B cell (primary cell): Measurements from ENCODE around the gene SHE. TPM values are rescaled to one million over a fixed set of nuclear protein-coding genes. Genes with fewer than 3 reads are reported as not detected.

Experiments
- ATAC-seq: fragments of 200-7000 bp; cut with Tn5 transposase; one replicate; pipeline ENCODE4 v1.10.0; 2021; ENCODE audit warnings: low read depth, mild to moderate bottlenecking, moderate number of reproducible peaks, moderate library complexity
- CTCF ChIA-PET: fragments of 350-600 bp; sonication (Branson Sonifier 250); formaldehyde crosslinking; loops from one replicate; lab custom pipeline; 2021; ENCODE audit warnings: antibody characterized with exemption, inconsistent platforms; lab: Charles Lee
- POLR2A ChIA-PET: fragments of 350-600 bp; sonication (Branson Sonifier 250); formaldehyde crosslinking; loops from one replicate; lab custom pipeline; 2021; ENCODE audit warnings: antibody characterized with exemption; lab: Charles Lee
- DNase-seq: peaks from one replicate; pipeline ENCODE4 v3.0.0; 2013
- H2AFZ ChIP-seq: 2 replicates; pipeline ENCODE4 v1.6.1; 2012; ENCODE audit warnings: mild to moderate bottlenecking, low read depth, low read length; ENCODE audit not compliant: insufficient read depth, poor library complexity, severe bottlenecking
- H3K27ac ChIP-seq, 2 donors: 1 replicate in 1 of 2; 2 replicates in 1 of 2; pipeline ENCODE4 v1.5.1; 2012 to 2013; ENCODE audit warnings: low read length in 2 of 2, mild to moderate bottlenecking in 2 of 2, moderate library complexity in 1 of 2
- H3K27me3 ChIP-seq, 4 experiments: fragments of 200-600 bp in 1 of 4; sonication (generic) in 1 of 4; replicated peaks in 1 of 4; 1 replicate in 2 of 4; 2 replicates in 2 of 4; pipeline versions ENCODE4 v1.6.1 to v1.7.0; 2013 to 2016; ENCODE audit warnings: low read length in 3 of 4, mild to moderate bottlenecking in 2 of 4, mixed read lengths in 1 of 4, moderate library complexity in 1 of 4; ENCODE audit not compliant: insufficient read depth in 4 of 4, control insufficient read depth in 3 of 4; ENCODE audit errors: control extremely low read depth in 1 of 4
- H3K36me3 ChIP-seq, 2 experiments: replicated peaks in 1 of 2; 1 replicate in 1 of 2; 2 replicates in 1 of 2; pipeline versions ENCODE4 v1.6.1 to v1.7.1; 2013; ENCODE audit warnings: low read length in 1 of 2; ENCODE audit not compliant: insufficient read depth in 2 of 2, control insufficient read depth in 1 of 2; ENCODE audit errors: control extremely low read depth in 1 of 2, extremely low read depth in 1 of 2
- H3K4me1 ChIP-seq, 2 donors: fragments of 200-600 bp in 1 of 2; sonication (generic) in 1 of 2; 1 replicate in 1 of 2; 2 replicates in 1 of 2; pipeline versions ENCODE4 v1.5.1 to v1.6.1; 2013 to 2017; ENCODE audit warnings: low read length in 2 of 2; ENCODE audit not compliant: control insufficient read depth in 2 of 2, insufficient read depth in 2 of 2
- H3K4me2 ChIP-seq: replicated peaks from 2 replicates; pipeline ENCODE3; 2012; ENCODE audit warnings: mild to moderate bottlenecking, low read depth, low read length; ENCODE audit not compliant: poor library complexity, severe bottlenecking
- H3K4me3 ChIP-seq, 5 experiments: fragments of 200-600 bp in 1 of 5; sonication (generic) in 1 of 5; 1 replicate in 3 of 5; 2 replicates in 2 of 5; pipeline versions ENCODE4 v1.5.1 to v1.7.0; 2011 to 2016; ENCODE audit warnings: low read length in 4 of 5, mild to moderate bottlenecking in 4 of 5, low read depth in 2 of 5, control low read depth in 1 of 5, moderate library complexity in 1 of 5; ENCODE audit not compliant: insufficient read depth in 1 of 5; ENCODE audit errors: control extremely low read depth in 1 of 5, extremely low read depth in 1 of 5
- H3K79me2 ChIP-seq: fragments of 200-600 bp; sonication (generic); one replicate; pipeline ENCODE4 v1.6.0; 2016; ENCODE audit warnings: low read length; ENCODE audit not compliant: control insufficient read depth, insufficient read depth
- H3K9ac ChIP-seq: fragments of 200-600 bp; sonication (generic); 2 replicates; pipeline ENCODE4 v1.6.1; 2017; ENCODE audit warnings: mild to moderate bottlenecking, low read length, moderate library complexity
- H3K9me3 ChIP-seq, 3 donors: one replicate each; pipeline versions ENCODE4 v1.6.1 to v1.7.1; 2013; ENCODE audit warnings: low read length in 2 of 3; ENCODE audit not compliant: control insufficient read depth in 2 of 3, insufficient read depth in 1 of 3; ENCODE audit errors: control extremely low read depth in 1 of 3
- H4K20me1 ChIP-seq: 2 replicates; pipeline ENCODE4 v1.6.0; 2012; ENCODE audit warnings: mild to moderate bottlenecking, low read length; ENCODE audit not compliant: insufficient read depth, control insufficient read depth, poor library complexity, severe bottlenecking
- H3K27ac Mint-ChIP-seq: one replicate; pipeline ENCODE4 v1.8.0; 2021; ENCODE audit warnings: mixed read lengths
- H3K27me3 Mint-ChIP-seq: one replicate; pipeline ENCODE4 v1.8.0; 2021; ENCODE audit warnings: mixed read lengths
- H3K4me1 Mint-ChIP-seq: one replicate; pipeline ENCODE4 v1.8.0; 2021; ENCODE audit warnings: mixed read lengths
- H3K4me3 Mint-ChIP-seq: one replicate; pipeline ENCODE4 v1.8.0; 2021; ENCODE audit warnings: mixed read lengths
- H3K9me3 Mint-ChIP-seq: one replicate; pipeline ENCODE4 v1.8.0; 2022; ENCODE audit warnings: mixed read lengths; ENCODE audit not compliant: insufficient read depth
- CTCF ChIP-seq: fragments of 200-600 bp; IDR thresholded peaks from one replicate; pipeline ENCODE4 v1.8.0; 2022; ENCODE audit warnings: antibody characterized with exemption, mild to moderate bottlenecking
- EZH2 ChIP-seq: IDR thresholded peaks from 2 replicates; pipeline ENCODE4 v1.6.1; 2012; ENCODE audit warnings: borderline replicate concordance, low read depth, mild to moderate bottlenecking, moderate library complexity, low read length; ENCODE audit not compliant: insufficient read depth, poor library complexity, severe bottlenecking
- WGBS: methylation state at CpG from one replicate; pipeline ENCODE4 v1.1.5; 2013; ENCODE audit warnings: missing lambda C conversion rate; ENCODE audit not compliant: insufficient coverage; 5-methylcytosine and 5-hydroxymethylcytosine counted together
- intact Hi-C: fragments of 100-400 bp; cut with micrococcal nuclease; formaldehyde crosslinking; loops from one replicate; pipeline ENCODE4 v1.10.0; 2022
- polyA plus RNA-seq: library from polyadenylated mRNA; depleted of rRNA; stranded (reverse); fragments of >200 nt; gene quantifications from 2 replicates; pipeline ENCODE4 v1.2.3, GENCODE V29; 2012
- total RNA-seq, 2 donors: library from RNA; stranded (reverse); fragments of 120-200 nt in 1 of 2; gene quantifications; 1 replicate in 1 of 2; 2 replicates in 1 of 2; pipeline versions ENCODE4 v1.2.3 to v1.2.4, GENCODE V29; 2013 to 2022

The SHE gene
- total and polyA plus RNA-seq, 2 donors (not counting 1 experiment from before 2014, with no cell fraction given): 0.01 TPM; not detected in 1

GRCh38 chr1:154446789-154447188, 55.4 kb downstream of the SHE start:
- no peak overlapping the region for H3K4me3 ChIP-seq
- ChIA-PET POLR2A (no interaction called here), CTCF (interaction anchor here (1.2 kb wide), 1 partner anchor 41 kb away, joined by 3 read pairs; no protein-coding TSS in a partner anchor)
- no peak overlapping the region for H2AFZ ChIP-seq
- ATAC-seq (no peak), DNase-seq (no peak)
- H3K9me3 ChIP-seq: no peaks in the 10 kb centered on the region
- no peak overlapping the region for H3K9ac ChIP-seq
- no peak overlapping the region for H3K27ac ChIP-seq
- H3K9me3 Mint-ChIP-seq: no peaks in the 10 kb centered on the region
- no peaks in the 10 kb centered on the region for H3K27me3 ChIP-seq
- no peak overlapping the region for H3K4me2 ChIP-seq
- H3K4me1 Mint-ChIP-seq: no peaks in the 10 kb centered on the region
- no peak for TF ChIP-seq CTCF
- no peak for TF ChIP-seq EZH2
- no peak overlapping the region for H3K4me3 Mint-ChIP-seq
- H3K36me3 ChIP-seq: no peaks in the 10 kb centered on the region
- 100% methylated on average over 1 of the region's 6 CpGs for WGBS
- H3K27ac Mint-ChIP-seq: no peak overlapping the region
- H3K79me2 ChIP-seq: no peaks in the 10 kb centered on the region
- no peaks in the 10 kb centered on the region for H3K4me1 ChIP-seq
- intact Hi-C loops: no loop called here
- H3K27me3 Mint-ChIP-seq: no peaks in the 10 kb centered on the region
- no peaks in the 10 kb centered on the region for H4K20me1 ChIP-seq

GRCh38 chr1:154446292-154446691, 55.9 kb downstream of the SHE start:
- no peak overlapping the region for H3K27ac ChIP-seq
- no peaks in the 10 kb centered on the region for H3K27me3 ChIP-seq
- 100% methylated on average over 5 of the region's 10 CpGs for WGBS
- H3K36me3 ChIP-seq: no peaks in the 10 kb centered on the region
- H3K9me3 Mint-ChIP-seq: no peaks in the 10 kb centered on the region
- TF ChIP-seq CTCF: no peak
- TF ChIP-seq EZH2: no peak
- no peak overlapping the region for H3K4me3 Mint-ChIP-seq
- intact Hi-C loops: no loop called here
- H3K9ac ChIP-seq: no peak overlapping the region
- no peak overlapping the region for H3K4me2 ChIP-seq
- H3K4me1 Mint-ChIP-seq: no peaks in the 10 kb centered on the region
- ATAC-seq (no peak), DNase-seq (no peak)
- H3K9me3 ChIP-seq: no peaks in the 10 kb centered on the region
- H4K20me1 ChIP-seq: no peaks in the 10 kb centered on the region
- H3K27ac Mint-ChIP-seq: no peak overlapping the region
- H3K79me2 ChIP-seq: no peaks in the 10 kb centered on the region
- ChIA-PET POLR2A (no interaction called here), CTCF (no interaction called here)
- no peaks in the 10 kb centered on the region for H3K27me3 Mint-ChIP-seq
- no peak overlapping the region for H2AFZ ChIP-seq
- no peaks in the 10 kb centered on the region for H3K4me1 ChIP-seq
- no peak overlapping the region for H3K4me3 ChIP-seq
